SK-N-SH (cell line): ENCODE measurements around the gene FIBIN. TPM values are rescaled to one million over a fixed set of nuclear protein-coding genes. Genes with fewer than 3 reads are reported as not detected.

ENCODE experiments used
- CTCF ChIA-PET: fragments of 300-600, 350-600 bp; formaldehyde crosslinking; extraction: SDS; loops from one replicate; lab custom pipeline; 2021; lab: Yijun Ruan, JAX
- POLR2A ChIA-PET: fragments of 350-600 bp; sonication (Branson Sonifier 250); formaldehyde crosslinking; extraction: SDS; loops from one replicate; lab custom pipeline; 2020; ENCODE audit warnings: antibody characterized with exemption, inconsistent platforms; lab: Yijun Ruan, JAX
- DNase-seq: peaks from one replicate; pipeline ENCODE4 v3.0.0; 2012
- H2AFZ ChIP-seq: fragments of 200-600 bp; sonication (generic); 2 replicates; pipeline ENCODE4 v1.8.1; 2016; ENCODE audit warnings: antibody characterized with exemption, mild to moderate bottlenecking, low read depth
- H3F3A ChIP-seq: fragments of 200-600 bp; sonication (generic); replicated peaks from 2 replicates; pipeline ENCODE3; 2016; ENCODE audit warnings: antibody characterized with exemption, mild to moderate bottlenecking; ENCODE audit not compliant: insufficient read depth
- H3K27ac ChIP-seq, 2 experiments: fragments of 200-500 bp in 1 of 2; fragments of 200-600 bp in 1 of 2; sonication (Bioruptor generic) in 1 of 2; sonication (generic), shearing (Covaris generic) in 1 of 2; 2 replicates each; pipeline versions ENCODE4 v1.5.1 to v1.6.1; 2014 to 2016; ENCODE audit warnings: low read depth in 2 of 2, inconsistent platforms in 1 of 2, low read length in 1 of 2, mild to moderate bottlenecking in 1 of 2, mixed read lengths in 1 of 2
- H3K27me3 ChIP-seq: fragments of 200-600 bp; sonication (generic), shearing (Covaris generic); 2 replicates; pipeline ENCODE4 v1.6.1; 2016; ENCODE audit warnings: mixed run types; ENCODE audit not compliant: insufficient read depth
- H3K36me3 ChIP-seq, 2 experiments: fragments of 200-500 bp in 1 of 2; fragments of 200-600 bp in 1 of 2; sonication (Bioruptor generic) in 1 of 2; sonication (generic) in 1 of 2; replicated peaks in 1 of 2; 2 replicates each; pipeline versions ENCODE3 to v1.5.1; 2014 to 2016; ENCODE audit warnings: low read length in 1 of 2, mild to moderate bottlenecking in 1 of 2; ENCODE audit not compliant: insufficient read depth in 2 of 2, control insufficient read depth in 1 of 2
- H3K4me1 ChIP-seq, 2 experiments: fragments of 200-500 bp in 1 of 2; fragments of 200-600 bp in 1 of 2; sonication (Bioruptor generic) in 1 of 2; sonication (generic), shearing (Covaris generic) in 1 of 2; 2 replicates each; pipeline versions ENCODE4 v1.5.1 to v1.6.1; 2014 to 2016; ENCODE audit warnings: low read depth in 1 of 2, low read length in 1 of 2, mixed run types in 1 of 2; ENCODE audit not compliant: insufficient read depth in 2 of 2, control insufficient read depth in 1 of 2
- H3K4me2 ChIP-seq: fragments of 200-600 bp; sonication (generic), shearing (Covaris generic); 2 replicates; pipeline ENCODE4 v1.6.1; 2017; ENCODE audit warnings: mixed run types
- H3K4me3 ChIP-seq, 2 experiments: fragments of 200-500 bp in 1 of 2; fragments of 200-600 bp in 1 of 2; sonication (Bioruptor generic) in 1 of 2; sonication (generic), shearing (Covaris generic) in 1 of 2; 2 replicates each; pipeline versions ENCODE4 v1.5.1 to v1.8.1; 2014 to 2016; ENCODE audit warnings: low read depth in 2 of 2, inconsistent platforms in 1 of 2, low read length in 1 of 2, mild to moderate bottlenecking in 1 of 2, mixed read lengths in 1 of 2, moderate library complexity in 1 of 2
- H3K79me2 ChIP-seq: fragments of 200-600 bp; sonication (generic); 2 replicates; pipeline ENCODE4 v1.8.1; 2017; ENCODE audit warnings: mild to moderate bottlenecking; ENCODE audit not compliant: insufficient read depth
- H3K9ac ChIP-seq: fragments of 200-600 bp; sonication (generic); 2 replicates; pipeline ENCODE4 v1.6.1; 2017; ENCODE audit warnings: mixed run types
- H3K9me2 ChIP-seq: fragments of 200-600 bp; sonication (generic); 2 replicates; pipeline ENCODE4 v1.6.1; 2017; ENCODE audit warnings: mixed run types
- H3K9me3 ChIP-seq: fragments of 200-600 bp; sonication (generic); 2 replicates; pipeline ENCODE4 v1.6.1; 2017; ENCODE audit warnings: mixed run types, mild to moderate bottlenecking, moderate library complexity
- H4K20me1 ChIP-seq: fragments of 200-600 bp; sonication (generic); 2 replicates; pipeline ENCODE4 v1.6.1; 2017; ENCODE audit warnings: mild to moderate bottlenecking, mixed run types; ENCODE audit not compliant: insufficient read depth
- CHD2 ChIP-seq: fragments of 150-350 bp; IDR thresholded peaks from 2 replicates; pipeline ENCODE4 v1.6.1; 2018; ENCODE audit warnings: low read length; ENCODE audit not compliant: partially characterized antibody
- EP300 ChIP-seq, 2 experiments: IDR thresholded peaks; 2 replicates each; pipeline versions ENCODE4 v1.4.0 to v1.6.1; 2012; ENCODE audit warnings: borderline replicate concordance in 1 of 2, low read depth in 1 of 2, low read length in 1 of 2
- FOSL2 ChIP-seq: IDR thresholded peaks from 2 replicates; pipeline ENCODE4 v1.4.0; 2012; ENCODE audit warnings: low read depth, mild to moderate bottlenecking, moderate library complexity, borderline replicate concordance
- FOXJ3 ChIP-seq: sonication (generic); formaldehyde crosslinking; IDR thresholded peaks from 2 replicates; pipeline ENCODE4 v1.5.1; 2020; ENCODE audit warnings: mild to moderate bottlenecking, missing genetic modification reagents
- GATA2 ChIP-seq: sonication (generic); formaldehyde crosslinking; IDR thresholded peaks from 2 replicates; pipeline ENCODE4 v1.5.0; 2020; ENCODE audit warnings: mild to moderate bottlenecking, missing genetic modification reagents
- IRF3 ChIP-seq: fragments of 150-350 bp; IDR thresholded peaks from 2 replicates; pipeline ENCODE4 v1.6.1; 2016; ENCODE audit warnings: mild to moderate bottlenecking, low read depth, low read length
- JUND ChIP-seq: IDR thresholded peaks from 2 replicates; pipeline ENCODE4 v1.4.0; 2012
- MEF2A ChIP-seq: IDR thresholded peaks from 2 replicates; pipeline ENCODE4 v1.4.0; 2012; ENCODE audit warnings: low read depth, borderline replicate concordance
- NRF1 ChIP-seq: IDR thresholded peaks from 2 replicates; pipeline ENCODE4 v1.6.1; 2012; ENCODE audit warnings: low read depth, mild to moderate bottlenecking, low read length
- PBX3 ChIP-seq: IDR thresholded peaks from 2 replicates; pipeline ENCODE4; 2012
- POLR2AphosphoS5 ChIP-seq: IDR thresholded peaks from 2 replicates; pipeline ENCODE4 v1.6.1; 2012; ENCODE audit warnings: low read depth, low read length
- RAD21 ChIP-seq: IDR thresholded peaks from 2 replicates; pipeline ENCODE4 v1.6.1; 2012; ENCODE audit warnings: mild to moderate bottlenecking, low read length
- RCOR1 ChIP-seq: fragments of 150-350 bp; IDR thresholded peaks from 2 replicates; pipeline ENCODE4 v1.6.1; 2017; ENCODE audit warnings: antibody characterized with exemption, low read length
- RFX5 ChIP-seq: IDR thresholded peaks from 2 replicates; pipeline ENCODE4 v1.6.1; 2012; ENCODE audit warnings: mild to moderate bottlenecking, improper control_type of control experiment, low read length
- RXRA ChIP-seq: IDR thresholded peaks from 2 replicates; pipeline ENCODE4 v1.4.0; 2012; ENCODE audit warnings: low read depth, mild to moderate bottlenecking, borderline replicate concordance
- SMC3 ChIP-seq: IDR thresholded peaks from 2 replicates; pipeline ENCODE4 v1.6.1; 2012; ENCODE audit warnings: low read depth, low read length, improper control_type of control experiment
- TCF12 ChIP-seq: IDR thresholded peaks from 2 replicates; pipeline ENCODE4 v1.4.0; 2012
- USF2 ChIP-seq: fragments of 150-350 bp; IDR thresholded peaks from 2 replicates; pipeline ENCODE4 v1.6.1; 2017; ENCODE audit warnings: antibody characterized with exemption, low read length, low read depth, borderline replicate concordance
- WGBS: methylation state at CpG from one replicate; pipeline ENCODE4 v1.1.6; 2017; ENCODE audit warnings: low lambda C conversion rate; 5-methylcytosine and 5-hydroxymethylcytosine counted together
- polyA plus RNA-seq, 3 experiments: library from polyadenylated mRNA; depleted of rRNA; stranded (reverse); fragments of >200 nt; gene quantifications; 2 replicates each; pipeline ENCODE4 v1.2.3, GENCODE V29; 2012

Gene FIBIN
- polyA plus RNA-seq, 1 of the 3 experiments (the other 2 are of a cell fraction) = 0.66 TPM

GRCh38 chr11:27011560-27012233 is 17.8 kb downstream of the FIBIN start:
- no peak overlapping the region for H3K4me3 ChIP-seq
- peak overlapping the region; percentile 59 for H2AFZ ChIP-seq
- 55% methylated on average over 4 of the region's 4 CpGs for WGBS
- H3K36me3 ChIP-seq = no peaks in the 10 kb centered on the region
- ChIA-PET CTCF (interaction anchor here (0.8 to 1.4 kb wide), 2 partner anchors 9 to 147 kb away, joined by 3 to 7 read pairs; no protein-coding TSS in a partner anchor), POLR2A (no interaction called here)
- H3K4me1 ChIP-seq = peaks cover 16 to 26% of the 10 kb centered on the region in 2 experiments; a peak in 3 of 4 replicates
- peak overlapping the region; percentile 57 to 95 for H3K27ac ChIP-seq
- H3K79me2 ChIP-seq = no peaks in the 10 kb centered on the region
- H3K9me2 ChIP-seq = no peaks in the 10 kb centered on the region
- peak overlapping the region; percentile 24; the same call in 1 of the 2 replicates for H3K4me2 ChIP-seq
- no peaks in the 10 kb centered on the region for H3K9me3 ChIP-seq
- DNase-seq = no peak
- no peaks in the 10 kb centered on the region for H3K27me3 ChIP-seq
- no peaks in the 10 kb centered on the region for H3F3A ChIP-seq
- no peaks in the 10 kb centered on the region for H4K20me1 ChIP-seq
- TF ChIP-seq TCF12 = peak; percentile 42; the same call in 1 of the 2 replicates
- TF ChIP-seq RCOR1 = 0 out of 2 replicates have a peak, but pooled peaks have one; percentile 33
- no peak for TF ChIP-seq FOSL2
- peak; percentile 21; the same call in 1 of the 2 replicates for TF ChIP-seq GATA2 (CRISPR knock-in tag)
- H3K9ac ChIP-seq = no peak overlapping the region; the same call in 1 of the 2 replicates

- no peaks in the 10 kb centered on the region for H3K9me3 ChIP-seq
- H3K27ac ChIP-seq = peak overlapping the region; percentile 57 to 95
- ChIA-PET POLR2A (no interaction called here), CTCF (interaction anchor here (1.4 kb wide), 1 partner anchor 9 kb away, joined by 7 read pairs; no protein-coding TSS in a partner anchor)
- H3K9me2 ChIP-seq = no peaks in the 10 kb centered on the region
- H3K79me2 ChIP-seq = no peaks in the 10 kb centered on the region
- peak overlapping the region; percentile 59 for H2AFZ ChIP-seq
- no peak overlapping the region; a peak in 1 of 4 replicates for H3K4me3 ChIP-seq
- peak; percentile 19 for DNase-seq
- H3K9ac ChIP-seq = no peak overlapping the region; the same call in 1 of the 2 replicates
- H3K27me3 ChIP-seq = no peaks in the 10 kb centered on the region
- 14% methylated on average over 4 of the region's 4 CpGs for WGBS
- TF ChIP-seq MEF2A (no peak), IRF3 (no peak), TCF12 (peak; percentile 51; the same call in 1 of the 2 replicates), RXRA (peak; percentile 14; the same call in 1 of the 2 replicates), RAD21 (peak; percentile 23; the same call in 1 of the 2 replicates), FOSL2 (peak; percentile 69), FOXJ3 (0 out of 2 replicates have a peak, but pooled peaks have one; percentile 18), RCOR1 (no peak), NRF1 (no peak), JUND (peak; percentile 42), USF2 (no peak), SMC3 (no peak), PBX3 (no peak), CHD2 (no peak), GATA2 (CRISPR knock-in tag) (no peak), RFX5 (peak; percentile 49; the same call in 1 of the 2 replicates), POLR2AphosphoS5 (no peak), EP300 (IDR thresholded peaks at IDR 0.05; ENCODE audit: borderline replicate concordance in 1 of 2, low read depth in 1 of 2, low read length in 1 of 2) (no peak; a peak in 1 of 4 replicates)
- peaks cover 16 to 26% of the 10 kb centered on the region in 2 experiments; a peak in 3 of 4 replicates for H3K4me1 ChIP-seq
- H3K36me3 ChIP-seq = no peaks in the 10 kb centered on the region
- peak overlapping the region; percentile 24; the same call in 1 of the 2 replicates for H3K4me2 ChIP-seq
- no peaks in the 10 kb centered on the region for H4K20me1 ChIP-seq
- H3F3A ChIP-seq = no peaks in the 10 kb centered on the region
Measured at GRCh38 chr11:27012234-27012921, 18.5 kb downstream of the FIBIN start.
